OCI-LY1 (cell line): ENCODE measurements around the gene LAMC1.

Experiments used
- H2AFZ ChIP-seq: fragments of 200-600 bp; sonication (generic), shearing (Covaris generic); 2 replicates; pipeline ENCODE4 v1.6.0; 2014; ENCODE audit warnings: antibody characterized with exemption, mild to moderate bottlenecking, low read length
- H3F3A ChIP-seq: fragments of 200-600 bp; sonication (generic), shearing (Covaris generic); 2 replicates; pipeline ENCODE4 v1.6.0; 2014; ENCODE audit warnings: mild to moderate bottlenecking, antibody characterized with exemption, low read length, moderate library complexity; ENCODE audit not compliant: insufficient read depth
- H3K27ac ChIP-seq: fragments of 200-600 bp; sonication (generic); 2 replicates; pipeline ENCODE4 v1.5.1; 2014; ENCODE audit warnings: low read length, mixed run types, mild to moderate bottlenecking, low read depth; ENCODE audit not compliant: poor library complexity, severe bottlenecking
- H3K27me3 ChIP-seq: fragments of 200-600 bp; sonication (generic); 2 replicates; pipeline ENCODE4 v1.6.0; 2014; ENCODE audit warnings: antibody characterized with exemption, mild to moderate bottlenecking, low read length, moderate library complexity; ENCODE audit not compliant: insufficient read depth
- H3K36me3 ChIP-seq: fragments of 200-600 bp; sonication (generic); 2 replicates; pipeline ENCODE4 v1.6.1; 2014; ENCODE audit warnings: mild to moderate bottlenecking, antibody characterized with exemption, low read length, moderate library complexity, mixed read lengths; ENCODE audit not compliant: insufficient read depth
- H3K4me1 ChIP-seq: fragments of 200-600 bp; sonication (generic); 2 replicates; pipeline ENCODE4 v1.5.1; 2014; ENCODE audit warnings: mild to moderate bottlenecking, low read length, moderate library complexity; ENCODE audit not compliant: insufficient read depth, severe bottlenecking
- H3K4me2 ChIP-seq: fragments of 200-600 bp; sonication (generic), shearing (Covaris generic); 2 replicates; pipeline ENCODE4 v1.6.1; 2014; ENCODE audit warnings: low read length
- H3K4me3 ChIP-seq: fragments of 200-600 bp; sonication (generic); 2 replicates; pipeline ENCODE4 v1.5.1; 2014; ENCODE audit warnings: low read length, low read depth, mild to moderate bottlenecking, mixed read lengths; ENCODE audit not compliant: poor library complexity, severe bottlenecking
- H3K79me2 ChIP-seq: fragments of 200-600 bp; shearing (Covaris generic); 2 replicates; pipeline ENCODE4 v1.6.1; 2016; ENCODE audit warnings: mixed run types, low read length, mixed read lengths; ENCODE audit not compliant: insufficient read depth
- H3K9ac ChIP-seq: fragments of 200-600 bp; sonication (generic), shearing (Covaris generic); 2 replicates; pipeline ENCODE4 v1.6.1; 2014; ENCODE audit warnings: mild to moderate bottlenecking, low read length, mixed read lengths
- H3K9me2 ChIP-seq: fragments of 200-600 bp; sonication (generic), shearing (Covaris generic); 2 replicates; pipeline ENCODE4 v1.6.1; 2014; ENCODE audit warnings: low read depth, mild to moderate bottlenecking, low read length, mixed read lengths
- H3K9me3 ChIP-seq: fragments of 200-600 bp; shearing (Covaris generic); 2 replicates; pipeline ENCODE4 v1.6.1; 2014; ENCODE audit warnings: low read length, mixed read lengths
- H4K20me1 ChIP-seq: fragments of 200-600 bp; sonication (generic), shearing (Covaris generic); 2 replicates; pipeline ENCODE4 v1.6.0; 2016; ENCODE audit warnings: mild to moderate bottlenecking, low read length; ENCODE audit not compliant: insufficient read depth
- EZH2 ChIP-seq: fragments of 200-600 bp; sonication (generic), shearing (Covaris generic); IDR thresholded peaks from 2 replicates; pipeline ENCODE4 v1.8.0; 2017; ENCODE audit warnings: borderline replicate concordance, mixed run types, mild to moderate bottlenecking, antibody characterized with exemption, low read length, moderate library complexity, mixed read lengths
- TF ChIP-seq, protein P1 (sequence below): fragments of 200-600 bp; sonication (generic), shearing (Covaris generic); IDR thresholded peaks from 2 replicates; pipeline ENCODE4 v1.5.1; 2017; ENCODE audit warnings: mild to moderate bottlenecking, antibody characterized with exemption, low read length, moderate library complexity, mixed read lengths

The LAMC1 gene

DNA sequence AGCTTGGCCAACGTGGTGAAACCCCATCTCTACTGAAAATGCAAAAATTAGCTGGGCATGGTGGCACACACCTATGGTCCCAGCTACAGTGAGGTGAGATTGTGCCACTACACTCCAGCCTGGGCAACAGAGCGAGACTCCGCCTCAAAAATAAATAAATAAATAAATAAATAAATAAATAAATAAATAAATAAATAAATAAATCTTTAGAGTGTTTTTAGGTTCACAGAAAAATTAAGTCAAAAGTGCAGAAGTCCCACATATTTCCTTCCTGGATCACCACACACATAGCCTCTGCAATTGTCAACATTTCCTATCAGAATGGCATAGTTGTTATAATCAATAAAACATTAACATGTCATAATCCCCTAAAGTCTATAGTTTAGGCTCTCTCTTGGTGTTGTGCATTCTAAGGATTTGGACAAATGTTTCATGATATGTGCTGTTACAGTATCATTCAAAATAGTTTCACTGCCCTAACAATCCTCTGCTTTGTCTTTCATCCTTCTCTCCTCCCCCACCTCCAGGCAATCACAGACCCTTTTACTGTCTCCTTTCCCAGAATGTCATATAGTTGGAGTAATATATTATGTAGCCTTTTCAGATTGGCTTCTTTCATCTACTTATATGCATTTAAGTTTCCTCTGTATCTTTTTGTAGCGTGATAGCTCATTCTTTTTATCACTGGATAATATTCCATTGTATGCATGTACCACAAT is 58.3 kb downstream of the LAMC1 start:
- Histone ChIP-seq H2AFZ (no peak overlapping the region), H3F3A (no peaks in the 10 kb centered on the region; the same call in 1 of the 2 replicates), H3K4me1 (peaks cover 49% of the 10 kb centered on the region), H3K27ac (no peak overlapping the region), H4K20me1 (no peaks in the 10 kb centered on the region), H3K9ac (no peak overlapping the region), H3K9me2 (no peaks in the 10 kb centered on the region), H3K4me2 (no peak overlapping the region), H3K36me3 (no peaks in the 10 kb centered on the region), H3K9me3 (no peaks in the 10 kb centered on the region), H3K27me3 (no peaks in the 10 kb centered on the region), H3K79me2 (peaks cover 49% of the 10 kb centered on the region), H3K4me3 (no peak overlapping the region)
- TF ChIP-seq EZH2, result no peak
- TF ChIP-seq, protein P1, sequence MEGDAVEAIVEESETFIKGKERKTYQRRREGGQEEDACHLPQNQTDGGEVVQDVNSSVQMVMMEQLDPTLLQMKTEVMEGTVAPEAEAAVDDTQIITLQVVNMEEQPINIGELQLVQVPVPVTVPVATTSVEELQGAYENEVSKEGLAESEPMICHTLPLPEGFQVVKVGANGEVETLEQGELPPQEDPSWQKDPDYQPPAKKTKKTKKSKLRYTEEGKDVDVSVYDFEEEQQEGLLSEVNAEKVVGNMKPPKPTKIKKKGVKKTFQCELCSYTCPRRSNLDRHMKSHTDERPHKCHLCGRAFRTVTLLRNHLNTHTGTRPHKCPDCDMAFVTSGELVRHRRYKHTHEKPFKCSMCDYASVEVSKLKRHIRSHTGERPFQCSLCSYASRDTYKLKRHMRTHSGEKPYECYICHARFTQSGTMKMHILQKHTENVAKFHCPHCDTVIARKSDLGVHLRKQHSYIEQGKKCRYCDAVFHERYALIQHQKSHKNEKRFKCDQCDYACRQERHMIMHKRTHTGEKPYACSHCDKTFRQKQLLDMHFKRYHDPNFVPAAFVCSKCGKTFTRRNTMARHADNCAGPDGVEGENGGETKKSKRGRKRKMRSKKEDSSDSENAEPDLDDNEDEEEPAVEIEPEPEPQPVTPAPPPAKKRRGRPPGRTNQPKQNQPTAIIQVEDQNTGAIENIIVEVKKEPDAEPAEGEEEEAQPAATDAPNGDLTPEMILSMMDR, result no peak

DNA sequence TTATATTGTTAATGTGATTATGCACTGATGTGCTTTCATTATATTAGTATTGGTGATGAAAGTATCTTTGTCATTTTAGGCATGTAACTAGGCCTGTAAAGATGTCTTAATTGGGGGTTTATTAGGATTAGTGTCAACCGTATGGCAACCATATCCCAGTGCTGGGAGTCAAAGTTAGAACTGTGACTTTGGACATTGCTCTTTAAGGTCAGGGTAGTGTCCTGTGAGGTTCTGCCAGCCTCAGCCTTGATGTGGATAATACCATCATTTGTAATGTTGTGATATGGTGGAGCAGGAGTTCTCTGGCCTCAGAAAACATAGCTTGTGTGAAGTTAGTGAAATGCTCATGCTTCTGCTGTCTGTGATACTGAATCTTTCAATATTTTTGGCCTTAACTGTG is 59.4 kb downstream of the LAMC1 start:
- Histone ChIP-seq H3K27me3 (no peaks in the 10 kb centered on the region), H3K9me2 (no peaks in the 10 kb centered on the region), H3K27ac (peak overlapping the region; percentile 29), H3F3A (no peaks in the 10 kb centered on the region; the same call in 1 of the 2 replicates), H3K79me2 (peaks cover 38% of the 10 kb centered on the region), H2AFZ (no peak overlapping the region), H3K9me3 (no peaks in the 10 kb centered on the region), H3K36me3 (no peaks in the 10 kb centered on the region), H3K4me1 (peaks cover 48% of the 10 kb centered on the region), H3K9ac (no peak overlapping the region), H3K4me2 (no peak overlapping the region), H4K20me1 (no peaks in the 10 kb centered on the region), H3K4me3 (no peak overlapping the region)
- TF ChIP-seq EZH2, result no peak
- TF ChIP-seq, protein P1, result no peak

DNA sequence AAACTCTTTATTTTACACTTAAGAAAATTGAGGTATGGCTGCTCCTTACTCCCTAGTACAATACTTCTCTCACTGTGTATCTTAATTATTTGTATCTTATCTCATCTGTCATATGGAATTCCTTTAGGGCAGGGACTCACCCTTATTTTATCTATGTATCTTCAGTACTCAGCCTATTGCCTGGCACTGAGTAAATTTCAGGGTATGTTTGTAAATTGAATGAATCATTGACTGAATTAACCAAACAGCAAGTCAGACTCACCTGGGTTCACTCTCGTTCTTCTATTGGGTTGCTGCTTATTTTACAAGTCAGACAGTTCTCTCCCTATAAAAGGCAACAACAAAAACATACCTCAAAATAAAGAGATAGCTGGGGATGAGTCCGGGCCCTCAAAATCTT is 63.8 kb downstream of the LAMC1 start:
- no peak overlapping the region for H3K4me3 ChIP-seq
- H3K9me2 ChIP-seq, result no peaks in the 10 kb centered on the region
- no peak overlapping the region for H3K4me2 ChIP-seq
- peaks cover 21% of the 10 kb centered on the region for H3K79me2 ChIP-seq
- H4K20me1 ChIP-seq, result no peaks in the 10 kb centered on the region
- no peaks in the 10 kb centered on the region for H3K9me3 ChIP-seq
- H3K9ac ChIP-seq, result no peak overlapping the region
- peaks cover 69% of the 10 kb centered on the region for H3K4me1 ChIP-seq
- no peaks in the 10 kb centered on the region; the same call in 1 of the 2 replicates for H3F3A ChIP-seq
- no peak overlapping the region for H2AFZ ChIP-seq
- H3K36me3 ChIP-seq, result no peaks in the 10 kb centered on the region
- H3K27ac ChIP-seq, result peak overlapping the region; percentile 61
- H3K27me3 ChIP-seq, result no peaks in the 10 kb centered on the region
- TF ChIP-seq EZH2, result no peak
- TF ChIP-seq, protein P1, result no peak
